ENCODE results near the gene INTS2.
"Not testable (repeated sequence)": the region's sequence is repeated elsewhere in the genome, so short reads cannot be mapped to it uniquely, and the experiment has no call there.

INTS2 gene

DNA sequence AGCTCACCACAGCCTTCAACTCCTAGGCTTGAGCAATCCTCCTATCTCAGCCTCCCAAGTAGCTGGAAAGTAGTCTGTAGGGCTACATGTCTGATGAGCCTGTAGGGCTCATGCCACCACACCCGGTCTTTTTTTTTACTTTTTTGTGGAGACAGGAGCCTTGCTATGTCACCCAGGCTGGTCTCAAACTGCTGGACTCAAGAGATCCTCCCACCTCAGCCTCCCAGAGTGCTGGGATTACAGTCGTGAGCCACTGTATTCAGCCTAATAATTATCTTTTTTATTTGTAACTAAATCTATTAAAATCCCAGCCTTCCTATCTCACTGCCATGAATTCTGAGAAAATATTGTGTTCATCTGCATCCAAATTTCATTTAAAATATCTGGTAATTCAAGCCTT, 79.5 kb downstream of the INTS2 start:
- no peak for FAIRE-seq

GRCh38 chr17:61847659-61848058, 80.1 kb downstream of the INTS2 start:
- no peak for FAIRE-seq

DNA sequence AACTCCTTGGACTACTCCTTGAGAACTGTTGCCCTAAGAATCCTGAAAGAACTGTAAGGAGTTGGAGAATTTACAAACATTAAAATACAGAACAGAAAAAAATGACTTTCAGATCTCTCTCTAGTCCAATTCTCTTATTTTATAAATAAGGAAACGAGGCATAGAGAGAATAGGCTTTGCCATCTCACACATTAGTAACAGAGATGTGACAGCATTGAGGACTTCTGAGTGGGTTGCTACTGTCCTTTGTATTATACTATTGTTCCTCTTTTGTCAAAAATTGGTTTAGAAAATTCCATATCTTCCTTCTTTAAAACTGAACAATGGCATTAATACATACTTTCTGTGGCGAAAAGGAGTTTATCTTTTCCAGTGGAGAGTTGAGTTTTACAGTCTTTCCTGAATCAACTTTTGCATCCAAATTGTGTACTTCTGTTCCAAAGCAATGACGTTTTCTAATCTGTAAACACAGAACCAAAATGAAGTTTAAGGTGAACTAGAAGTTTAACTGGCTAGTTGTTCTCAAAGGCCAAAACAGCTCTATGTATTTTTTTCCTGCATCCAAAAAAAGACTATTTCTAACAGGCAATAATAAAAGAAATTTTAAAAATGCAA, 80.9 kb downstream of the INTS2 start:
- FAIRE-seq: no peak

- no peak for FAIRE-seq
These were observed 81.7 kb downstream of the INTS2 start for GRCh38 chr17:61846088-61846487.

GRCh38 chr17:61843435-61843834, 84.3 kb downstream of the INTS2 start:
- no peak for FAIRE-seq

DNA sequence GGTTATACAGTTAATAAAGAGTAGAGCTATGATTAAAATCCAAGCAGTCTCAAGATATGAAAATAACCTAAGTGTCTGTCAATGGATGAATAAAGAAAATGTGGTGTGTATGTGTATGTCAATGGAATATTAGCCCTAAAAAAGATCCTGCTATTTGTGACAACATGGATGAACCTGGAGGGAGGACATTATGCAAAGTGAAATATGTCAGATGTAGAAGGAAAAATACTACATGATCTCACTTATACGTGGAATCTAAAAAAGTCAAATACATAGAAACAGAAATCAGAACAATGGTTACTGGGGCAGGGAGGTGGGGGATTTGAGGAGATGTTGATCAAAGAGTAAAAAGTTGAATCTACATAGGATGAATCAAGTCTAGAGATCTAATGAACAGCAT, 84.9 kb downstream of the INTS2 start:
- no peak for FAIRE-seq

DNA sequence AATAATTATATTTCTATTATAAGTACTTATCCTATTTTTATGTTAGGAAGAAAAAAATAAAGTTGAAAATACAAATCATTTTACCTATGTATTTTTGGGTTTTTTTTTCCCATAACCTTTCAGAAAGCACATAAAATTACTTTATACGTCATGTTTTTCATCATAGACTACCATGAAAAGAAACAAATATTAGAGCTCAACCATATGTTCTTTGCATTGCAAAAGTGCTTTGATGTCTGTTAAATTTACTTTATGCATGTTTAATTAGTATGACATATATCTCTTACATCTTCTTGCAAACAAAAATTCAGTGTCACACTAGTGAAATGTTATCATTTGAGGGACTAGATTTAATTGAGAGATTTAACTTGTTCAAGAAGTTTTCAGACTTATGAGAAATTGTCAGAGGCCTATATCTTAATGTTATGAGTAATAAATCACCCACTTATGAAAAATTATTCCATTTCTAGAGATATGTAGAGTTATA, 88.4 kb downstream of the INTS2 start:
- peak; percentile 13 for FAIRE-seq

DNA sequence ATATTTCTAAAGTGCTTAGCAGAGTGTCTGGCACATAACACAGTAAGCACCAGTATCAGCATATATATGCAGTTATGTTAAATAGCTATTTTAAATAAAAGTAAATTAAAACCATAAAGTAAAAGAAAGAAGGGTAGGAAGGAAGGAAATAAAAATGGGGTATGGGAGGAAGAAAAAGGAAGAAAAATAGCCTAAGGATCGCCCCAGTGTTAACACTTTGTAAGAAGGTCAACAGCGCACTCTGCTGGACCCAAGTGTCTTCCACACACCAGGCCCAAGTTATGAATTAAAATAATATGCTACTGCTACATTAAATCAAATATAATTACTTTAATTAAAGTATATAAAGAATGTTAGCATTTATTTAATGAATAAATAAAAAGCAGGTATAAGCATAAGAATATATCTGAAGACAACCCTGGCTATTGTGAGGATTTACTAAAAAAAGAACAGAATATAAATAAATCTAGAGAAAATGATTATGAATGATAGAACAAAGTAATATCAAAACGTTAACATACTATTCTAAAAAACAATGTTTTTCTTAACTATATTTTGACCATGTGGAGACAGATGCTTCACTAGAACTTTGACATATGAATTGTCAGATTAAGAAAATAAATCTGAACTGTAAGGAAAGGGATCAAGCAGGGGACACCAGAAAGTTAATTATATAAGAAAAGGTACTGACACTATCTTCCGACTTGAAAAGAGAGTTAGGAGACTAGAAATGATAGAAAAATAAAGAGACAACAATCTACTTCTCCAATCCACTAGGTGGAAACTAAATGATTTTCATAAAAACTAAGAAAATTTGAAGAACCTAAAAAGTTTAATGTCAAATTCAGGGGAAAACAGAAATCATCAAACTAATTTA, 90.4 kb downstream of the INTS2 start:
- peak; percentile 78 for FAIRE-seq

DNA sequence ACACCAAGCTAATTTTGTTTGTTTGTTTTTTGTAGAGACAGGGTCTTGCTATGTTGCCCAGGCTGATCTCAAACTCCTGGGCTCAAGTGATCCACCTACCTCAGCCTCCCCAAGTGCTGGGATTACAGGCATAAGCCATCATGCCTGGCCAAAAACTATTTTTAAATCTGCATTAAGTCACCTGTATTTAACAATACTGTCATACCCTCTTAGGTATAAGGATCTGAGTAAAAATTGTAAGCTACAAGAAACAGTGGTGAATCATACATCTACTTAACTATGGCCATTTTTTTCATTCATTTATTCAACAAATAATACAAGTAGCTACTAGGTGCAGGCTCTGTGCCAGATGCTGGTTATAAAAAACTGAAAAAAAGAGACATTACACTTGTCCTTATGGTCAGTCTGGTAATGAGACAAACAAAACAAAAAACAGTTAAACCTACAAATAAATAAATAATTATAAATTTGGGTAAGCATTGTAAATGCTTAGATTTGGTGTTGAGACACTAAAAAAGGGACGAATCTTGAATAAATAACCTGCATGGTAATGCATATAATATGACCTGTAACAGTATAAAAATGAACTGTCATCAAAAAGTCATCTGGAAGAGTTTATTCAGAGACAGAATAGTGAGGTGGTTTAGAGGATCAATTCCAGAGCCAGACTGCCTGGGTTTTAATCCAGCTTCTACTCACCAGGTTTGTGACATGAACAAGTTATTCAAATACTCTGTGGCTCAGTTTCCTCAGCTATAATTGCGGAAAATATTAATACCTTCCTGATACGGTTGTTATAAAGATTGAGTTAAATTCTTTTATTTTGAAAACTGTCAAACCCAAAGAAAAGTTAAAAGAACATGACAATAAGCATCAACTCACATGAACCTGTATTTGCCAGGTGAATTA, 91.3 kb downstream of the INTS2 start:
- no peak for FAIRE-seq

DNA sequence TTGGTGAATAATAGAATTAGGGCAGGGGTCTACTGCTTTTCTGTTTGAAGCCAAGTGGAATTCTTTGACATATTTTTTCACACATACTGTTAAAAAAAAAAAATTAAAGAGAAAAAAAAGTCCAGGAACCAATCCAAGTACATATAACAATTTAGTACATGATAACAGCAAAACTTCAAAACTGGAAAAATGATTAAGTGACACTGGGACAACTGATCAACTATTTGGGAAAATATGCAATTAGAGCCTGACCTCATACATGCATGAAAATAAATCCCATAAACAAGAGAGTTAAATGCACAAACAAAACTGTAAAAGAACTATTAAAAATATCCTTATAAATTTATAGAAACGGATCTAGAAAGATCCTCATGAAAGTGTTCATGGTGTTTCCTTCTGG, 92.2 kb downstream of the INTS2 start:
- FAIRE-seq: no peak

DNA sequence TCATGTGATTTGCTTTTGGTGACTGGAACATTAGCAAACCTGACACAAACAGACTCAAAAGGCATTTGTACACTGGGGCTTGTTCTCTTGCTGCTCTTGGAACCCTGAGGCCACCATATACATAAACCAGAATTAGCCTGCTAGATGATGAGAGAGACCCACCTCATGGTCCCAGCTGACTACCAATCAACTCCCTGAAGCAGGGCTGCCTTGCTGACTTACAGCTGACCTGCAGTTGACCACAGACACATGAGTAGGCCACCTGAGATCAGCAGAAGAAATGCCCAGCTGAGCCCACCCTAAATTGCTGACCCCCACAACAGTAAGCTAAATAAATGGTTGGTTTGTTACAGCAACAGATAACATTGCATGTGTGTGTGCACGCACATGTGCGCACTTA, 93.2 kb downstream of the INTS2 start:
- FAIRE-seq: no peak

GRCh38 chr17:61833536-61834193, 94.1 kb downstream of the INTS2 start:
- no peak for FAIRE-seq

DNA sequence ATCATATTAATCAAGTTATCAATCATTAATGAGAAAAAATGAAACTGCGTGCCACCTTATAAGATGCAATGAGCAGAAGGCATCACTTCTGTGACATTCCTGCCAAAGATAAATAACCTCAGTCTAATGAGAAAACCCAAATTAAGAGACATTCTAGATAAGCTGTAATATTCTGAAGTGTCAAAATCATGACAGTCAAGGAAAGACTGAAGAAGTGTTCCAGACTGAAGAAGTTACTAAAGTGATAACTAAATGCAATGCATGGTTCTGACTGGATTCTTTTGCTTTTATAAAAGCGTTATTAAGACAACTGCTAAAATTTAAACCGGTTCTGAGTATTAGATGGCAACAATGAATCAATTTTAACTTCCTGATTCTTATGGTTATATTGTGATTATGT, 95.3 kb downstream of the INTS2 start:
- FAIRE-seq: no peak

GRCh38 chr17:61831099-61831498, 96.7 kb downstream of the INTS2 start:
- FAIRE-seq: no peak

DNA sequence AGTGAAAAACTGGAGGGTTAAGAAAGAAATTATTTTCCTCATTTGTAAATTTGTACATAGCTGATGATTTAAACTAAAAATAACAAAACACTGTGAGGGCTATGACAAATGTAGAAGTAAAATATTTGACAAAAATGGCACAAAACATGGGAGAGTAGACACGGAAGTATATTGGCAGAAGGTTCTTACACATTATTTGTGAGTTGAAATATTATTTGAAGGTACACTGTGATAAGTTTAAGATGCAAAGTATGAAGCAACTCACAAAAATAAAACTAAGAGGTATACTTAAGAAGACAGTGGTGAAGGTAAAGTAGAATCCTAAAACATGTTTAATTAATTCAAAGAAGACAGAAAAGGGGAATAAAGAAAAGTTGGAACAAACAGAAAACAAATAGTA, 99.1 kb downstream of the INTS2 start:
- no peak for FAIRE-seq

- FAIRE-seq: no peak
These were observed 100.0 kb downstream of the INTS2 start for GRCh38 chr17:61827649-61828395.

GRCh38 chr17:61826866-61827265, 100.9 kb downstream of the INTS2 start:
- FAIRE-seq: not testable (repeated sequence)

- not testable (repeated sequence) for FAIRE-seq
These were observed 101.6 kb downstream of the INTS2 start for GRCh38 chr17:61826198-61826597.

- no peak for FAIRE-seq
These were observed 102.2 kb downstream of the INTS2 start for GRCh38 chr17:61825448-61826137.

DNA sequence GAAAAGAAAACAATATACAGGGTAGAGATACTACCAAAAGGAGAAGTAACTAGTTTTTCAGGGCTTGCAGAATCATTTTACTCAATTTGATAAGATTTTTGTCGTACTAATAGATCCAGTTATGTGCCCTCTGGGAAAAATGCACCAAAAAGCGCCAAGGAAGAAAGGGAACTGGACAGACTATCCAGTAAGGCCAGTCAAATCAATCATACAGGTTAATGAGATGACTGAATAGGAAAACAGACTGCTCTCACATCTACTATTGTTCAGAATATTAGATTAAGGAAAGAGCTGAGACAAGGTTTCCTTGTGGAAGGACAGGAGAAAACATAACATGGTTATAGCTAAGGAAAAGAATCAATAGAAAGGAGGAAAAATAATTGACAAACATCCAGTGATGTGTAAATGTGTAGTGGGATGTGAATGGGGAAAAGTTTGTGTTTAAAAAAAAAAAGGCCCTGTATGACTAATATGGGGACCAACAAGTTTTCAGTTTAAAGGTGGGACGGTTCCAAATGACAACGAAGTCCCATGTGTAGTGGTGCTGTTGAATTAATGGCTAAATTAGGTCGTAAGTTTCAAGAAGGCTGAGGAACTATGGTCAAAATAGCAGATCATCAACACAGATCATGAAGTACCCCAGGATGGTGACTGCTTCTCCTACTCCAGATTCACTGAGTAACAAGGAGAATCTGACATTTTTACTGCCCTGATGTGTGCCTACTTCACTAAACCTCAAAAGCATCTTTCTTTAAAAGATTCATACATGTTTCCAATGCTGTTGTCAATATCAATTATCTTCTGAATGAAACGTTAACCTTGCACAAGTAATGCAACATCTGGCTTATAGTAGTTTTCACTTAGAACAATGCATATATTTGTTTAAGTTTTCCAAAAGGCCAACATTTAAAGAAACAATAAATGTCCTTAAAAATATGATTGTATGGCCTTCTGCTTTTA, 105.2 kb downstream of the INTS2 start:
- no peak for FAIRE-seq
